ENCODE measurements around the gene TNNC1.

Gene TNNC1

GRCh38 chr3:52442409-52443267 lies 11.2 kb downstream of the TNNC1 start:
- no peak for DNase-seq (ENCODE audit: low read depth, low spot score)
- no peak overlapping the region for H3K4me3 ChIP-seq (ENCODE audit: low read depth, low read length)
- in situ Hi-C loops (cut with HindIII; ENCODE audit: low sequenced_read_pairs): no loop called here
- TF ChIP-seq, protein P1, sequence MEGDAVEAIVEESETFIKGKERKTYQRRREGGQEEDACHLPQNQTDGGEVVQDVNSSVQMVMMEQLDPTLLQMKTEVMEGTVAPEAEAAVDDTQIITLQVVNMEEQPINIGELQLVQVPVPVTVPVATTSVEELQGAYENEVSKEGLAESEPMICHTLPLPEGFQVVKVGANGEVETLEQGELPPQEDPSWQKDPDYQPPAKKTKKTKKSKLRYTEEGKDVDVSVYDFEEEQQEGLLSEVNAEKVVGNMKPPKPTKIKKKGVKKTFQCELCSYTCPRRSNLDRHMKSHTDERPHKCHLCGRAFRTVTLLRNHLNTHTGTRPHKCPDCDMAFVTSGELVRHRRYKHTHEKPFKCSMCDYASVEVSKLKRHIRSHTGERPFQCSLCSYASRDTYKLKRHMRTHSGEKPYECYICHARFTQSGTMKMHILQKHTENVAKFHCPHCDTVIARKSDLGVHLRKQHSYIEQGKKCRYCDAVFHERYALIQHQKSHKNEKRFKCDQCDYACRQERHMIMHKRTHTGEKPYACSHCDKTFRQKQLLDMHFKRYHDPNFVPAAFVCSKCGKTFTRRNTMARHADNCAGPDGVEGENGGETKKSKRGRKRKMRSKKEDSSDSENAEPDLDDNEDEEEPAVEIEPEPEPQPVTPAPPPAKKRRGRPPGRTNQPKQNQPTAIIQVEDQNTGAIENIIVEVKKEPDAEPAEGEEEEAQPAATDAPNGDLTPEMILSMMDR (IDR thresholded peaks at IDR 0.05; ENCODE audit: low read depth, low read length): no peak

- no peak overlapping the region for H3K4me3 ChIP-seq (ENCODE audit: low read depth, low read length)
- DNase-seq (ENCODE audit: low read depth, low spot score): no peak
- TF ChIP-seq, protein P1 (IDR thresholded peaks at IDR 0.05; ENCODE audit: low read depth, low read length): no peak
- in situ Hi-C loops (cut with HindIII; ENCODE audit: low sequenced_read_pairs): no loop called here
Observed at GRCh38 chr3:52441772-52442332, 12.0 kb downstream of the TNNC1 start.

GRCh38 chr3:52441091-52441771 lies 12.6 kb downstream of the TNNC1 start:
- no peak for DNase-seq (ENCODE audit: low read depth, low spot score)
- TF ChIP-seq, protein P1 (IDR thresholded peaks at IDR 0.05; ENCODE audit: low read depth, low read length): no peak
- no peak overlapping the region for H3K4me3 ChIP-seq (ENCODE audit: low read depth, low read length)
- in situ Hi-C loops (cut with HindIII; ENCODE audit: low sequenced_read_pairs): no loop called here

GRCh38 chr3:52440671-52441070 lies 13.2 kb downstream of the TNNC1 start:
- DNase-seq (ENCODE audit: low read depth, low spot score): no peak
- in situ Hi-C loops (cut with HindIII; ENCODE audit: low sequenced_read_pairs): no loop called here
- TF ChIP-seq, protein P1 (IDR thresholded peaks at IDR 0.05; ENCODE audit: low read depth, low read length): no peak
- H3K4me3 ChIP-seq (ENCODE audit: low read depth, low read length): no peak overlapping the region

DNA sequence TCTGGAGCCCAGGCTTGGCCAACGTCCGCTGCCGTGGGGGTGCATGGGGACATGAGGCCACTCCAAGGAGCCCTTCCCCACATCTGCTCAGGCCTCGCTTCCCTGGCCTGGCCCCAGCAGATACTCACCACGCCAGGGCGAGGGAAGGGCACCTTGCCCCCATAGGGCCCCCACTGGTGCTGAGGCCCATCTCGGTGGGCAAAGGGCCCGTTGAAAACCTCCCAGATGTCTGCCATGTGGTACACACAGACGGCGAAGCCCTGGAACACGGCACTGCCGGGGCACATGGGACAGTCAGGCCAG lies 13.6 kb downstream of the TNNC1 start:
- no peak for DNase-seq (ENCODE audit: low read depth, low spot score)
- in situ Hi-C loops (cut with HindIII; ENCODE audit: low sequenced_read_pairs): no loop called here
- no peak overlapping the region for H3K4me3 ChIP-seq (ENCODE audit: low read depth, low read length)
- TF ChIP-seq, protein P1 (IDR thresholded peaks at IDR 0.05; ENCODE audit: low read depth, low read length): no peak

DNA sequence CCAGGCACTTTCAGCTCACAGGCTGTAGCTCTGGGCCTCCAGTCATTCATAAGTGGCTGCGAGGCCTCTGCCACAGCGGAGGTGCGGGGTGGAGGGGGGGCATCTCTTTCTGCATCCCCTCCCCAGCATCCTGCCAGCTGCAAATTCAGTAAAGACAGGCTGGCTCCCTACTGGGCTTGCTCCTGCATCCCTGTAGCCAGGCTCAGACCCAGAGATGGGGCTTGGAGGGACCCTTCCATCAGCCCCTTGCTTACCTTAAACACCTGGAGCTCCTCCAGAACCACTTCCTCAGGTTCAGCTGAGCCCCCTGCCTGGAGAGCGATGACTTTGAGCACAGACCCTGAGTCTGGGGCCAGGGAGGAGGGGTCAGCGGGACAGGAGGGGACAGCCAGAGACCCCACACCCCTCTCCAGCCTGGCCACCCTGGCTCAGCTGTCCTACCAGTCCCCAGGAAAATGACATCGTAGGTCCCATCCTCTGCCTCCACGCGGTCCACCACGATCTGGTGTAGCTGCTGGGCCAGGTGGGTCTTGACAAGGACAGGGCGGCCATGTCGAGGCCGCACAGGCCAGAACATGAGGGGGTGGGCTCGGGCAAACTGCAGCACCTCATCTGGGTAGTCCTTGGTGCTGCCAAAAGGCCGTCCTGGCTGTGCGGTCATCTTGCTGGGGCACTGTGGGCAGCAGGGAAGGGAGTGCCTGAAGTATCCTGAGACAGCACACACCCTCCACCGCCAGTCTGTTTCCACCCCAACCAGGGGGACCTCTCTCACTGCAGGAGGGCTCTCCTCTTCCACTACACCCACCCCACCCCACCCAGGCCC lies 14.2 kb downstream of the TNNC1 start:
- DNase-seq (ENCODE audit: low read depth, low spot score): no peak
- no peak overlapping the region for H3K4me3 ChIP-seq (ENCODE audit: low read depth, low read length)
- in situ Hi-C loops (cut with HindIII; ENCODE audit: low sequenced_read_pairs): no loop called here
- TF ChIP-seq, protein P1 (IDR thresholded peaks at IDR 0.05; ENCODE audit: low read depth, low read length): no peak
